ENCODE results near the gene AURKAIP1.
"Not testable (repeated sequence)": the region's sequence is repeated elsewhere in the genome, so short reads cannot be mapped to it uniquely, and the experiment has no call there.

AURKAIP1 gene

DNA sequence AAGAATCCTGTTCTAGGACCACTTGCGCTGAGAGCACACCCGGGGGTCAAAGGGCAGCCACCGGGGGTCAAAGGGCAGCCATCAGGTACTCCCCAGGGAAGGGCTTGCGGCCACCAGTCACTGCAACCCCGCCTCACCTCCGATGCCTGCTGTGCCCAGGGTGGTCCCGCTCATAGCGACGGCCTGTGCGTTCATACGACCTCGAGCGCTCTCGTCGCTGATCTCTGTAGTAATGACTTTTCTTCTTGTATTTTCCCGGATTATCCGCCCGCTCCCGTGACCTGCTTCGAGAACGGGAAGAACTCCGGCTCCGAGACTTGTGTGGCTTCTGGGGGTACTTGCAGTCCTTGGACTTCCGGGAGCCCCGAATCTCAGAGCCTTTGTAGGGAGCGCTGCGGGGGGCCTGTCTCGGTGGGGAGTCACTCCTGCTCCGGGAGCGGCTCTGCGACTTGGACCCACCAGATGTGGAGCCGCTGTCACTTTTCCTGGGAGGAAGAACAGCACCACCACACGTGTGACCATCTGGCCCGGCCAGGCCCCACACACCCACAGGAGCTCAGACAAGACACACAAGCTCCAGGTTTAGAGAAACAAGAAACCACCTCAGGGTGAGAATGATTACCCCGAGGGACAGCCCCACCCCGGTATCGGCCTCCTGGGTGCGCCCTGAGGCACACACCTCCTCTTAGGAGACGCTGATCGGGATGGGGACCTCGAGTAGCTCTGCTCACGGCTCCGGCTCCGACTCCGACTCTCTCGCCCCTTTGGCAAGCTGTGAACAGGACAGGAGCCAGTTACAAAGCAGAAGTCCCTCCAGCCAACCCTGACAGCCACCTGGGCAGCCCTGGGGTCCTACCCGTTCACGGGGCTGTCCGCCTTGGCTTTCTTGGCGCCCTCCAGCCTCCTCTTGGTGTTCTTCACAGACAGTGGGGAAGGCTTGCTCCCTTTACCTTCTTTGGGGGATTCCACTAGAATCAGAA lies 12.4 kb upstream of the AURKAIP1 start:
- no peak for DNase-seq (ENCODE audit: low spot score)

DNA sequence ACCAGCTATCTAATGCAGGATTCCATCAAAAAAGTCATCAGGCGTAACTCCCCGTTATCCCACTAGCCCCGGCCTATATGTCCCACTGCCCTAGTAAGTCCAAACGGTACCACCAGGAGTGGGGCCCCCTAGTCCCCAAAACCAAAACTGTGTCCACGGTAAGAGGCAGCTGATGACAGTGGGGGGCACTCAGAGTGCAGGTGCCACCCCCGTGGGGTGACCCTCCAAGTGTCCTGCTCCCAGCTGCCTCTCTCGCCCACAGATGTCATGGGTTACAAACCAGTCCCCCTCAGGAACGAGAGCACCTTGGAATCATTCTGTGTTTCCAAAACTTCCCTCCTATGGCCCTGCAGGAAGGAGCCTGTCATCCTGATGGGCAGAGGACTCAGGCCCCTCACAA lies 10.9 kb upstream of the AURKAIP1 start:
- DNase-seq (ENCODE audit: low spot score), result no peak

DNA sequence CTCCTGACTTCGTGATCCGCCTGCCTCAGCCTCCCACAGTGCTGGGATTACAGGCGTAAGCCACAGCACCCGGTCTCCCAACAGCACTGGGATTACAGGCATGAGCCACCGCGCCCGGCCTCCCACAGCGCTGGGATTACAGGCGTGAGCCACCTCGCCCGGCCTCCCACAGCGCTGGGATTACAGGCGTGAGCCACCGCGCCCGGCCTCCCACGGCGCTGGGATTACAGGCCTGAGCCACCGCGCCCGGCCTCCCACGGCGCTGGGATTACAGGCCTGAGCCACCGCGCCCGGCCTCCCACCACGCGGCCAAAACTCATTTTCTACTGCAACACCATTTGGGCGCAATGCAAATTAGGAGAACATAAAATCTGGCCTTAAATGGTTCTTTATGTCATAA lies 10.3 kb upstream of the AURKAIP1 start:
- DNase-seq (ENCODE audit: low spot score), result not testable (repeated sequence)

DNA sequence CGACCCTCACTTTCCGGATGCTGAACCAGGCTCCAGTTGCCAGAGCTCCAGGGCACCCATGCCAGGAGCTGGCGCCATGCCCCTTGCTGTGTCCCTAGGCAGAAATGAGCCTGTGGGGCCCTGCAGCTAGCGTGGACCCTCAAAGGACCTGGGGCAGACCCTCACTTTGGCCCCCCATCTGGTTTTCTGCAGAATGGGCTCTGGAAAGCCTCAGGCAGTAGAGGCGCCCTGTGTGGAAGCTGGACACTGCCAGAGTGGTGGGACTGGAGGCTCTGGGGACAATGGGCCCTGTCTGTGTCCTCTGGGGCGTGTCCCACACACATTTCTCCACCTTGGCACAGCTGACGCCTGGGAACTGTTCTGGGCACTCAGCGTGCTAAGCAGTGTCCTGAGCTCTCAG lies 6.3 kb upstream of the AURKAIP1 start:
- no peak for DNase-seq (ENCODE audit: low spot score)

DNA sequence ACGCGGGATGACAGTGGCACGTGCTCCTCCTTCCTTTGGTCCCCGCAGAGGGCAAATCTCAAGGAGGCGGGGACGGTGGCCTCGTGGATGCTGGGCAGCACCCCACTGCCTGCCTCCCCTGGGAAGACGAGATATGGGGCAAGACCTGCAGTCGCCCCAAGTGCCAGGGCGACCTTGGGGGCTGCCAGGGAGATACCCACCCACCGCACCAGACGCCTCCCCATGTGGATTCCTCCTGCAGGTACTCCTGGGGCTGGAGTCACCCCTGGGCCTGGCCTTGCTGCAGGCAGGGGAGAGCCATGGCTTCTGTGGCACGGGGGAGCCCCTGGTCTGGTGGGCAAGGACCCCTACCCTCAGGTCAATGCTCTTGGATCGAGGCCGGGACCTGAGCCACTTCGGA lies 5.9 kb upstream of the AURKAIP1 start:
- no peak for DNase-seq (ENCODE audit: low spot score)

DNA sequence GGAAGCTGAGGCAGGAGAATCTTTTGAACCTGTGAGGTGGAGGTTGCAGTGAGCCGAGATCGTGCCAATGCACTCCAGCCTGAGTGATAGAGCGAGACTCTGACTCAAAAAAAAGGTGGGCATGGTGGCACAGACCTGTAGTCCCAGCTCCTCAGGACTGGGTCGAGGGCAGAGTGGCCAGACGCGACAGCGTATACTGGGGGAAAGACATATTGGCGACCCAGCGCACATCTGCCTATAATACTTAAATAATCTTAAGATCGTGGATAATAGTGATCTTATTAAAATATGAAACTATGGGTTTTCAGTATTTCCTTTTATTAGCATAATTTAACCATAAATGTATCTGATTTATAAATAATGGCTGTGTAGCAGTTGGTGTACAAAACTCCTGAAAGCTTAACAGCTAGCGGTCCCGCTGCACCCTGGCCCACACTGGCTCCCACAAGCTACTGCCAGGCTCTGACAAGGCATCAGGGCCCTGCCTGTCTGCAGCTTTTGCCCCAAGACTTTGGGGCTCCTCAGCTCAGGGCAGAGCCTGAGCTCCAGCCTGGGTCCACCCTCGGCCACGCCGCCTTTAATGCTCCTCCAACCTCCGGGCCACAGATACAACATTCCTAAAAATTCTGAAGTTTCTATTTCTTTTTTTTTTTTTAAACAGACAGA lies 2.7 kb upstream of the AURKAIP1 start:
- no peak for DNase-seq (ENCODE audit: low spot score)

DNA sequence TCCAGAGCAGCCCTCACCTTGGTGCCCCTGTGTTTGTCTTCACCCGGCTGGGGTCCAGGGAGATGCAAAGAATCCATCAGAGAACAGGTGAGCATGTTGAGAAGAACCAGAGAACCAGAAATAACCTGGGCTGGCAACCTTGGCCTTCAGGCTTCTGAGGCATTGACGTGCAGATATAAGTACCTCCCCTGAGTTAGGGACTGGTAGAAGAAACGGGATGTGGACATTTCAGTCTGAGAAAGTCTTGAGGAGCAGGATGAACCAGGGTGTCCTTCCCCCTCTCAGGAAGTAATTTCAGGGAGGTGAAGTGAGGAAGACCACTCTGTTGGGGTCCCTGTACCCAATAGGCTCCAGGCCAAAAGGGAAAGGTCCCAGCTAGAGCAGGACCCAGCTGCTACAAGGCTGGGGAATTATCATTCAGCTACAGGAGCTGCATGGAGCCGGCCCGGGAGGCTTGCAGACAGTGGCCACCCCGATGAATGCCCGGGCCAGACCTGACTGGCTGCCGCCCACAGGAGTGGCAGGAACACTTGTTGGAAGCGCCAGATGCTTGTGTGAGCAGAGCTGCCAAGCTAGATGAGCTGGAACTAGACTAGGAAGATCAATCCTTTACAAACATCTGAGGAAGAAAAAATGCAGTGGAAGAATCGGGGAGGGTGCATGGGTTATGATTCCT lies 1.7 kb upstream of the AURKAIP1 start:
- DNase-seq (ENCODE audit: low spot score), result no peak

DNA sequence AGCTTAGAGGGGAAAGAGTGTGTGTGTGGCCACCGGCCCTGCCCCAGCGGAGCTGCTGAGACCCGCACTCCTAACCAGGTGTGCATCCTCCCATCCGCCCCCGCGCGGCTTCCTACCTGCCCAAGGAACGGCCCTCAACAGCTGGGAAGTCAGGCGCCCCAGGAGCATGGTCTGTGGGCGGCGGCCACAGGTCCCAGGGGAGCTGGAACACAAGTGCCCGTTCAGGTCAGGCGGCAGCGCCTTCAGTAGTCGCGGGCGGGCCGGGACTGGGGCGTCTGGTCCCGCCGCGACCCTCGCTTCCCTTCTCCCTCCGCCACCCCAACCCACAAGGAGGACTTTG lies 448 bp downstream of the AURKAIP1 start:
- no peak for DNase-seq (ENCODE audit: low spot score)

DNA sequence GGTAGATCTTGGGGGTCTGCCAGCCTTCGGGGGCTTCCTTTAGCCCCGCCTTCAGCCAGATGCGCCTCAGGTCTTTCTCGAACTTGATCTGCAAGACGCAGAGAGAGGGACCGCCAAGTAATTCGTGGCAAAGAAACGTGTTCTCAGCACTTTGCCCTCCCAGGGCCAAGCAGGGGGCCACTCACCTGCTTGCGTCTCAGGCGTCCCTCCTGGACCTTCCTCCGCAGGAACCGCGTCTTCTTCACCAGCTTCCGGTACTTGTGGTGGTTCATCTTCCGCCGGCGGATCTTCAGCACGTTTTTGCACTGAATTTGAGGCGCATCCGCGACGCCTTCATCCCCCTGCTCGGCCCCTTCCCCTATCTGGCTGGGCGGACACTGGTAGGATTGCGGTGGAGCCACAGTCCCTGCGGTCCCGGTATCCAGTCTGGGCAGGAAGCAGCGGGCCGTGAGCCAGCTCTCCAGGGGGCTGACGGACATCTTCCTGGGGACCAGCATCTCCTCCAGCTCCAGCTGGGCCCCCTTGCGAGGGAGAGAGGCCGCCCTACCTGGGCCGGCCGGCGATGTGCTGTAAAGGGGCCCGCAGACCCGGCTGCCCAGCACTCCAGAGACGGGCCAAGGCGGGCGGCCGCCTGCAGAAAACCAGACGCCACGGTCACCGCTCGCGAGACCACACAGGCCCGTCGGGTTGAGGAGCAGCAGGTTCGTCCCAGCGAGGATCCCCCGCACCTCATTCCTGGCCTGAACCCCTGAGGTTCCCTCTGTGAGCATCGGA lies 1.0 kb downstream of the AURKAIP1 start:
- DNase-seq (ENCODE audit: low spot score), result no peak

DNA sequence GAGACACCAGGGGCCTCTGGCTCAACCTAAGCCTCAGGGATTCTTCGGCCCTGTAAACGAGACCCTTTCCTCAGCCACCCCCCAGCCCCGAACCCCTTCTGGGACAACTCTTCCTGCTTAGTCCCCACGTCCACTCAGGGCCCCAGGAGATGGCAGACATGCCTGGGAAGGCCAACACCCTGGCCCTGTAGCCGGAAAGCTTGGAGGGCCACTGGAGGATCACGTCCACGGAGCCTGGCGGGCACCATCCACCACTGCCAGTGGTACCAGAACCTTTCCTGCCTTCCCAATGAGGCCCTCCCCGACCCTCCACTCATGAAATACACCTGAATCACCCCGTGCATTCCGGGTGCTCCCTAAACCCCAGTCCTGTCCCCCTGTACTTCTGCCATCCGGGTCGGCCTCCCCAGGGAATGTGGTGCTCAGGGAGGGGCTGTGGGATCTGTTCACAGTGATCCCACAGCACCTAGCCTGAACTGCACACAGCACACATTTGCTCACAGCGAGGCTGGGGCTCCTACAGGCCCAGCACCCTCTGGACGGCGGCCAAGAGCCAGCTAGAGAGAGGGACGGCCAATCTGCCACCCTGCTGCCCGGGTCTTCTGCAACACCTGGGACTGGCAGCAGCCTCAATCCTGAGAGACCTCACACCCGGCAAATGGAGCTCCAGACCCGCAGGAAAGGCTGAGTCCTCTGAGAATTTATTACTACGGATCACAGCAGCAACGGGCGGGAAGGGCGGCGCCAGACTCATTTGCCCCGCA lies 1.8 kb downstream of the AURKAIP1 start:
- no peak for DNase-seq (ENCODE audit: low spot score)

DNA sequence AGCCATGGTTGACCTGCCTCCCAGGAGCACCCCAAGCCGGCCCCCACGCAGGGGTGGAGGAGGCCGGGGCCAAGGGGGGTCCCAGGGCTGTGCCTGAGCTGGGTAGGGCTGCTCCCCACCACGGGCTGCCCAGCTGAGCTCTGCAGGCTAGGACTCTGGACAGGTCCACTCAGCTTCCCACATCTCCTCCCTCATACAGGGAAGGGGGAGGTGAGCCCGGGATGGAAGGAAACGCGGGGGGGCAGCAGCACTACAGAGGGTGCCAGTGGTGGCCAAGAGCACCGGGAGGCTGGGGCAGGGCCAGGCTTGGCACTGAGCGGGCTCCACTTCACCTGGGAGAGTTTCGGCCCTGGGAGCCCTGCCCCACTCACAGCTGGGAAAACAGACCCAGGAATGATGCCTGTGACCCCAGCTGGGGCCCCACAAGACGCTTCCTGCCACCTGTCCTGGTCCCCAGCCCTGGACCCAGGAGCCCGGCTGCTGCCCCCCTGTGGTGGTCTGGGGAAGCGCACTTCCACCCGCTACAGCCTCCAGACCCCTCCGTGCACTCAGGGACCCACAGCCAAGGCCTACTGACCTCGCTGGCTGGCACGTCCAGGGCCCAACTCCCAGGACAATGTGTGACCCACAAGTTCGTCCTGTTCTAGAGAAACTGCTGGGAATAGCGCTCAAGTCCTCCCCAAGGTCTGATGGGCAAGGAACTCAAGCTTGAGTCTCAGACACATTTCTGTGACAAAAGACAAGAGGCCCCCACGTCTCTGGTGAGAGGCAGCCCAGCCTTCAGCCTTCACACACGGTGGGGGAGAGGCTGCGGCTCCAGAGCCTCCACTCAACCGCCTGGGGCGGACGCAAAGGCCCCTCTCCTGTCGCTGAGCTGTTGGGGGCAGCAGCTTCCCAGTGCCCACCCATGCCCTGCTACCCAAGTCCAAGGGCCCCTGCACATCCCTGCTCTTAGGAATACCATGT lies 3.0 kb downstream of the AURKAIP1 start:
- DNase-seq (ENCODE audit: low spot score), result peak; percentile 50

DNA sequence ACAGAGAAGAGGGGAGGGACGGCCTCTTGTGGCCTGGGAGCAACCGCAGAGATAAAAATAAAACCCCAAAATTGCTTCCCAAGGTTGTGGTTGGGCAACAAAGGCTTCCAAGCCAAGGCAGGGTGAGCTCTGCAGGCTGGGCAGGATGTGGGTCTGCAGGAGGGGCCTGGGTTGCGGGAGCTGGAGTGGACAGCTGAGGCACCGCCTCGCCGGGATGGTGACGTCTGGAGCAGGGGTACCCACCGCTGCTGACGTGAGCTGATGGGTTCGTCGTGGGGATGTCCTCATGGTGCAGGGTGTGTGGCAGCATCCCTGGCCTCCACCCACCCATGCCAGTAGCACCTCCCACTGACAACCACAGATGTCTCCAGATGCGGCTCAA lies 3.7 kb downstream of the AURKAIP1 start:
- no peak for DNase-seq (ENCODE audit: low spot score)

DNA sequence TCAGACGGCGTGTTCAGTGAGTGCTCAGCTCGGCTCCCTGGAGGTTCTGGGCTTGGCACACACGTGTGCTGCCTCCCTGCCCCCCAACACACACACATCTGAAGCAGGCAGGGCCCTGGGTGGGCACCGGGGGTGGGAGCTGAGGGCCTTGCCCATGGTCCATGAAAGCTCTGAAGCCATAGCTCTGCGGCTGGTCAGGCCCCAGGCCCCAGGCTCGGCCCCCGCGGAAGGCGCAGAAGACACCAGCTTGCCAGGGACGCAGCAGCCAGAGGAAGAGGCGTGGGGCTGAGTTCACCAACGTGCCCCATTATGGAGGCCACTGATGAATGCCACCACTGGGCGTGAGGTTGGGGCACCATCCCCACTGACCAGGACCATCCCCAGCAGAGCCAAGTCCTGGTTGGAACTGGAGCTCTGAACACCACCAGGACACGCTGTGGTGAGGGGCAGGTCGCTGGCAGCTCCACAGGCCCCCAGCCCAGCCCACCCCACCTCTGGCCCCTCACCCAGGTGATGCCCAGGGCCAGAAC lies 4.2 kb downstream of the AURKAIP1 start:
- no peak for DNase-seq (ENCODE audit: low spot score)

DNA sequence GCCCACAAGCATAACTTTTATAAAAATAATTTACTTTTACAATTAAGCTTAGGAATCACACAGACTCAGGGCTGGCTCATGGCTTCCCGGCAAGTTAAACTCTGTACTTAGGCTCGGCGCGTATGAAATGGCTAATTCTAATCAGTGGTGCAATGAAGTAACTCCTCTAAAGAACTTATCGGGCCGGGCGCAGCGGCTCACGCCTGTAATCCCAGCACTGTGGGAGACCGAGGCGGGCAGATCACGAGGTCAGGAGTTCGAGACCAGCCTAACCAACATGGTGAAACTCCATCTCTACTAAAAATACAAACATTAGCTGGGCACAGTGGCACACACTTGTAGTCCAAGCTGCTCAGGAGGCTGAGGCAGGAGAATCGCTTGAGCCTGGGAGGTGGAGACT lies 4.9 kb downstream of the AURKAIP1 start:
- DNase-seq (ENCODE audit: low spot score), result not testable (repeated sequence)

DNA sequence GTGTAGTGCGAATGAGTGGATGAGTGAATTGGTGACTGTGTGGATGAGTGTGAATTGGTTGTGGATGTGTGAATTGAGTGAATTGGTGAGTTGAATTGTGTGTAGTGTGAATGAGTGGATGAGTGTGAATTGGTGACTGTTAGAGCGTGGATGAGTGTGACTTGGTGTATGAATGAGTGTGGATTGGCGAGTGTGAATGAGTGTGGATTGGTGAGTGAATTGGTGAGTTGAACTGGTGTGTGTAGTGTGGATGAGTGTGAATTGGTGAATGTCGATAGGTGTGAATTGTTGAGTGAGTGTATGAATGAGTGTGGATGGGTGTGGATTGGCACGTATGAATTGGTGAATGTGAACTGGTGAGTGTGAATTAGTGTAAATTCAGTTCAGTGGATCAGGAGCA lies 7.7 kb downstream of the AURKAIP1 start:
- no peak for DNase-seq (ENCODE audit: low spot score)

DNA sequence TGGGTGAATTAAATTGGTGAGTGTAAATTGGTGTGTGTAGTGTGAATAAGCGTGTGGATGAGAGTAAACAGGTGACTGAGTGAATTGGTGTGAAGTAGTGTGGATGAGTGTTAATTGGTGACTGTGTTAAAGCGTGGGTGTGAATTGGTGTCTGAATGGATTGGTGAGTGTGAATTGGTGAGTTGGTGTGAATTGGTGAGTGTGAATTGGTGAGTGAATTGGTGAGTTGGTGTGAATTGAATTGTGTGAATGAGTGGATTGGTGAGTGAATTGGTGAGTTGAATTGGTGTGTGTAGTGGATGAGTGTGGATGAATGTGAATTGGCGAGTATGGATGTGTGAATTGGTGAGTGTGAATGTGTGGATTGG lies 8.3 kb downstream of the AURKAIP1 start:
- no peak for DNase-seq (ENCODE audit: low spot score)

DNA sequence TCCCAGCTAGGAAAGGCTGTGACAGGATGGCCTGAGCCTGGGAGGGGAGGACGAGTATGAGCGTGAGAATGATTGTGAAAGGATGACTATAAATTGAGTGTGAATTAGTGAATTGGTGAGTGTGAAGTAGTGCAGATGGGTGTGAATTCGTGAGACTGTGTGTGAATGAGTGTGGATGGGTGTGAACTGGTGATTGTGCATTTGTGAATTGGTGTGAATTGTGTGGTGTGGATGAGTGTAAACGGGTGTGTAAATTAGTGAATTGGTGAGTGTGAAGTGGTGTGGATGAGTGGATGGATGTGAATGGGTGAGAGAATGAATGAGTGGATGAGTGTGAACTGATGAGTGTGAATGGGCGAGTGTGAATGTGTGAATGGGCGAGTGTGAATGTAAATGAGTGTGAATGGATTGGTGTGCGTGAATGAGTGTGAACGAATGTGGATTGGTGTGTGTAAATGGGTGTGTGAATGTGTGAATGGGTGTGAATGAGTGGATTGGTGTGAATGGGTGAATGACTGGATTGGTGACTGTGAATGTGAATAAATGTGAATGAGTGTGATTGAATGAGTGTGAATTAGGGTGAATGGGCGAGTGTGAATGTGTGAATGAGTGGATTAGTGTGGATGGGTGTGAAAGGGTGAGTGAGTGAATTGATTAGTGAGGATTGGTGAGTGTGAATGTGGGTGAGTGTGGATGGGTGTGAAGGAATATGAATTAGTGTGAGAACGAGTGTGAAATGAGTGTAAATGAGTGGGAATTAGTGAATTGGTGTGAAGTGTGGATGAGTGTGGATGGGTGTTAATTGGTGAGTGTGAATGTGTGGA lies 8.9 kb downstream of the AURKAIP1 start:
- no peak for DNase-seq (ENCODE audit: low spot score)

DNA sequence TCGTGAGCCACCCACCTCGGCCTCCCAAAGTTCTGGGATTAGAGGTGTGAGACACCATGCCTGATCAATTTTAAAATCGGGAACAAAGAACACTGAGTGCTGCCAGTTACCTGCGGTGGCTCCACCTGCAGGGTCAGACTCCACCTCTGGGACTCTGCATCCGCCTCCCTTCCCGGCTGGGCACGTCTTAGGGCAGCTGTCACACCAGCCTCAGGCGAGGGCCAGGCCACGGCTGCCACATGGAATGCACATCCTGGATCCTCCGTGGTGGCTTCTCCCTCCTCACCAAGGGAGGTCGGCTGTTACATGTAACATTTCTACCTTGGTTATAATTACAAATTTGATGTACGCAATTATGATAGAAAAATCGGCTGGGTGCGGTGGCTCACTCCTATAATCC lies 10.7 kb downstream of the AURKAIP1 start:
- DNase-seq (ENCODE audit: low spot score), result no peak

DNA sequence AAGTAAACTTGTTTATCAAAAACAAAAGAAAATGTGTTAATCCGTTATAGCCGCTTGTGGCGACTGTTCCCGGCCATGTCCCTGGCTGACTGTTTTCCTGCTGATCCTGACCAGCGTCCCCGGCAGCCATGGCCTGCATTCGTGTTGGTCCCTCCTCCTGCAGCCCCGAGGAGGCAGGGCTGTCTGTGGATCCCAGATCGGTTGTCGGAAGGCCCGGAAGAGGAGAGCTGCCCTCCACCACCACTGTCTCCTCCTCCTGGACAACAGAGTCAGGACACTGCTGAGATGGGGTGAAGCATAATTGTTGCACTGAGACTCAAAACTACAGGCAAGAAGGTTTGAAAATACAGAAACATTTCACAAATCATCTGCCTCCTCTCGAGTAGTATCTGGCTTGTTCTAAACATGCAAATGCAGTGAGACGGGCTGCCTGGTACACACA lies 13.0 kb downstream of the AURKAIP1 start:
- no peak for DNase-seq (ENCODE audit: low spot score)
